ENCODE results near the gene LDLRAP1. TPM values are rescaled to one million over a fixed set of nuclear protein-coding genes. Genes with fewer than 3 reads are reported as not detected.

Gene LDLRAP1
- total and polyA plus RNA-seq, 3 donors from 2014 or later, result 11.7 to 19.8 (median 16.6) TPM

GRCh38 chr1:25618433-25618808, 75.0 kb downstream of the LDLRAP1 start:
- Histone ChIP-seq H3K27ac (peak overlapping the region in 1 of 2 donors; percentile 53), H3K36me3 (ENCODE audit: low read depth, missing control alignments) (no peaks in the 10 kb centered on the region), H3K4me1 (peaks cover 13% of the 10 kb centered on the region), H3K4me3 (peak overlapping the region; percentile 76 to 80), H3K9me3 (no peaks in the 10 kb centered on the region), H3K27me3 (no peaks in the 10 kb centered on the region)
- TF ChIP-seq POLR2A (IDR thresholded peaks at IDR 0.05), result no peak
- no peak for TF ChIP-seq CTCF (IDR thresholded peaks at IDR 0.05)
- intact Hi-C loops (cut with DNase I; ENCODE audit: low total_unique reads), result no loop called here
- WGBS, 2 donors, result 16 to 33% methylated on average over 4 of the region's 4 CpGs
- DNase-seq, result no peak

Other genes starting within 250 kb of the LDLRAP1 start
- gene TMEM50A, start 205.3 kb upstream of the LDLRAP1 start, total RNA-seq, result 10 to 100 TPM; 52.6 to 57.2 TPM
- gene TMEM50A, start 205.3 kb upstream of the LDLRAP1 start, polyA plus RNA-seq (ENCODE audit: insufficient read depth, low read depth, low replicate concordance), result 58.0 TPM
- gene RHCE, start 122.8 kb upstream of the LDLRAP1 start, total RNA-seq, result 1 to 10 TPM; 3.9 to 4.2 TPM
- 1.2 TPM for gene RHCE, start 122.8 kb upstream of the LDLRAP1 start, polyA plus RNA-seq (ENCODE audit: insufficient read depth, low read depth, low replicate concordance)
- gene MACO1, start 112.7 kb upstream of the LDLRAP1 start, total RNA-seq, result 10 to 100 TPM; 22.1 to 25.4 TPM
- gene MACO1, start 112.7 kb upstream of the LDLRAP1 start, polyA plus RNA-seq (ENCODE audit: insufficient read depth, low read depth, low replicate concordance), result 51.3 TPM
- gene MAN1C1, start 73.2 kb downstream of the LDLRAP1 start, total RNA-seq, result 10 to 100 TPM; 12.8 to 21.1 TPM
- gene MAN1C1, start 73.2 kb downstream of the LDLRAP1 start, polyA plus RNA-seq (ENCODE audit: insufficient read depth, low read depth, low replicate concordance), result 14.8 TPM